Measurements from ENCODE around the gene ETFBKMT.
"Not testable (repeated sequence)": the region's sequence is repeated elsewhere in the genome, so short reads cannot be mapped to it uniquely, and the experiment has no call there.

The ETFBKMT gene

DNA sequence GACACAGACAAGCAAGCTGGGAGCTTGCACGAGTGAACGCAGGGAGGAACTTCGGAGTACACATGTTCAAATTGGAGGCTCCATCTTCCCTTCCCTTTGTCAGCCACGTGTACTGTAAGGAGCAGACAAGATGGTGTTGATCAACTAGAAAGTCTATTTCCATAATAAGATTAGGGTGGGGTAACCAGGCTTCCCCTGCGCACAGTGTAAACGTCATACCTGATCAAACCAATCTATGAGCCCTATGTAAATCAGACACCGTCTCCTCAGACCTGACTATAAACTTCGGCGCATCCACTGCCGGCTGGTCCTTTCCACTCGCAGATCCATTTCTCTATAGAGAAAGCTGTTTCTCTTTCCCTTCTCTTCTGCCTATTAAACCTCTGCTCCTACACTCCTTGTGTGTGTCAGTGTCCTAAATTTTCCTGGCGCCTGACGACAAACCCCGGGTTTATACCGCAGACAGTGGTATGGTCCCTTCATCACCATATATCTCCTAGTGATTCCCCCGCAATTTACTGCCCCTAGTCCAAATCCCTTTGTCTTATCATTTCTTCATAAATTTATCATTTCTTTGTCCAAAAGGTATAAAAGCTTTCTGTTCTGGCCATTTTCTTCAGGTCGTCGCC, 7.5 kb upstream of the ETFBKMT start:
- H3K27ac ChIP-seq = no peak overlapping the region
- no peak for DNase-seq (ENCODE audit: low read depth, low spot score)

DNA sequence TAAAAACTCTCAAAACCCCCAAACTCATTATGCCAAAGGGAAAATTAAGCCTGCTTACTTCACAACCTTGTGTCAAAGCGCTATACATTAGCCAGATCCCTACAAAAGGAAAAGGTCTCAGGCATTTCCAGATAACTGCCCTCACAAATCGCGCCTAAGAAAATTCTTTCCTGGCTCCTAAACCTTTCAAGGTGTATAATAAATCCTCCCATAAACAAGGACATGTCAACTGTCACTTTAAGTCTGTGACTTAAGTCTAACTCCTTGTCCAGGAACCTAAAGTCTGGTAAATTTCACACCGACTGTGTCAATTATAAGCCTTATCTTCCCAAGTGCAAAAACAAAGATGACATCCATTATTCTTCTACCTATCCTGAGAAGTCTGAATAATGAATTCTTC, 4.3 kb upstream of the ETFBKMT start:
- DNase-seq (ENCODE audit: low read depth, low spot score) = no peak
- H3K27ac ChIP-seq = peak overlapping the region; percentile 46

DNA sequence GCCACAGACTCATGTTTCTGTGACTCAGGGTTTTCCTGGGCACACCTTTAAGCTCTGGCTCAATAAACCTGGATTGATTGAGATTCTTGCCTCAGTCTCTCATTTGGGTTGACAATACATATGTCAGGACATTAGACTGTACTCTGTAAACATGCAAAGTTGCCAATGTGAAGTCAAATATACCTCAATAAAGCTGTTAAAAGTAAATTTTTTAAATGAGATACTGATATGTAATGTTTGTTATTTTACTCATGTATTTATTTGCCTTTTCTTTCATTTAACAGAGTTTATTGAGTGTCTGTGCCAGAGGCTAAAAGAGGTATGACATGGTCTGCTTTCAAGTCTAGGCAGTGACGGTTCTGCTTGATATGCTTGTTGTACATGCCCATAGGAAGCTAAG, 3.7 kb upstream of the ETFBKMT start:
- no peak for DNase-seq (ENCODE audit: low read depth, low spot score)
- peak overlapping the region; percentile 46 for H3K27ac ChIP-seq

DNA sequence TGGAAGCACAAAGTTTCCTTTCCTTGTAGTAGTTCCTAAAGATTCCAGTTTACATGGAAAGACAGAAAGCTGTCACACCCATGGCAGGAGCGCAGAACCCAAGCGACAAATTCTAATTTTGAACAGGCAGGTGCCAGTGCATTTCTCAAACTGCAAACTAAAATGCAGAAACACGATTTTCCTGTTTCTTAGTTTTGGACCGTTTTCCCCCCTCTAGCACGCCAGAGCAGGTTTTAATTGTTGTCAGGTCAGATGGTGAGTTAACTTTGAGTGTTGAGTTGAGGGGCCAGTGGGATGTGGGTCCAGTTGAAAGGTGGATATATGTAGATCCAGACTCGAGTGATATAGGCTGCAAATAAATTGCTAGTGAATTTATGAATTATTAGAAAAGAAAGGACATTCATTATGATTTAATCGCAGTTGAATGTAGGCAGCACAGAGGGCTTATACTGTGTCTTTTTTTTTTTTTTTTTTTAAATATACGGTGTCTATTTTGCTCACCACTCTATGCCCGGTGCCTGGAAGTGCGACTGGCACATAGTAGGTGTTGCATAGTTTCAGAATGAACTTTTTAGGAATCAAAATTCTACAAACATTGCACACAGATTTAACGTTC, 909 bp upstream of the ETFBKMT start:
- peak overlapping the region; percentile 93 for H3K27ac ChIP-seq
- no peak for DNase-seq (ENCODE audit: low read depth, low spot score)

DNA sequence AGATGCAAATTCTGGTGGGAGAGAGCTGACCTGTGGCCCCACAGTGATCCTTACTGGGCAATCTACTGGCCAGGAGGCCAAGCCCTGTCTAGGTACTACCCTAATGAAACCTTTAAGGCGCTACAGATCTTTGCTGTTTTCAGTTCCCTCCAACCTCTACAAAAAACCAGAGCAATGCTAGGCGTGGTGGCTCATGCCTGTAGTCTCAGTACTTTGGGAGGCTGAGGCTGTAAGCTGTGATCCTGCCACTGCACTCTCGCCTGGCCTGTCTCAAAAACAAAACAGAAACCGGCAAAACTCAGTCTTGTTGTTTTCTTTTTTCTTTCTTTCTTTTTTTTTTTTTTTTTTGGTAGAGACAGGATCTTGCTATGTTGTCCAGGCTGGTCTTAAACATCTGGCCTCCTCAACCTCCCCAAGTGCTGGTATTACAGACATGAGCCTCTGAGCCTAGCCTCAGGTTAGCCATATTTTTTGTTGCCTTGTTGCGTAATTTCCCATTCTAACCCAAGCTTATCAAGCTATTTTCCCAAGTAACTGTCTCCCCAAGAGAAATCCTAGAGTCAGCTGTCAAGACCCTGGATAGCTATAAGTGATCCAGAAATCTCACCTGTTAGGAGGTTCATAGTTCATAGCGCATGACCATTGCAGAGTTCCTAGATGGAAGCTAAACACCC, 2.8 kb downstream of the ETFBKMT start:
- DNase-seq (ENCODE audit: low read depth, low spot score) = no peak
- no peak overlapping the region for H3K27ac ChIP-seq

DNA sequence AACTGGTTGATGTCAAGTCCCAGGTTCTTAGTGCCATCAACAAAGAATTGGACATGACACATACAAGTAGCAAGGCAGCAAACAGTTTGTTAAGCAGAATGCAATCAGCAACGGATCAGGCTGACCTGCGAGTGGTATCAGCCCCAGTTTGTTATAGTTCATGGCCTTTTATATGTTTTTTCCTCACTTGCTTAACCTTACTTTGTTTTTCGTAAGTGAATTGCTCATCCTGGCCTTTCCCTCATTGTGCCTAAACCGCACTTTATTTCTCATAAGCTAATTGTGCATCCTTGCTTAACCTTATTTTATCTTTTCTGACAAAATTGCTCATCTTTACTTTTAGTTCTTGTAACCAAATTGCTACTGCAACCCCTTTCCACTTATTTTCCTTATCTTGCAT, 4.1 kb downstream of the ETFBKMT start:
- H3K27ac ChIP-seq = no peak overlapping the region
- DNase-seq (ENCODE audit: low read depth, low spot score) = no peak

DNA sequence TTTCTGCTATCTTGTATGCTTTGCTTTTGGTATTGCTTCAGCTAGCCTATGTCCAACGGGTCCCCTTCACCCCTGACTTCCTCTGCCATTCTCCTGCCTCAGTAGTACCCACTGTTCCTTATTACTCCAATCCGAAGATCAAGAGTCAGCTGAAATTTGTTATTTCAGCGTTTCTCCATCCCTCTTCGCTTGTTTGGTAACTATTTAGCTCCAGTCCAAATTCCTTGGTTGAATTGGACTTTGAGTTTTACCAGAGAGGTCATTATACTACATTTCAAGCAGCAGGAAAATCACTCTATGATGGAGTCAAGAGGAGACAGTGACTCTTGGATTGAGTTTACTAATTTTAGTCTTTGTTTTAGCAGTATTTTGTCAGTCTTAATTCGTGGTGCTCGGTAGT, 4.5 kb downstream of the ETFBKMT start:
- H3K27ac ChIP-seq = no peak overlapping the region
- no peak for DNase-seq (ENCODE audit: low read depth, low spot score)

DNA sequence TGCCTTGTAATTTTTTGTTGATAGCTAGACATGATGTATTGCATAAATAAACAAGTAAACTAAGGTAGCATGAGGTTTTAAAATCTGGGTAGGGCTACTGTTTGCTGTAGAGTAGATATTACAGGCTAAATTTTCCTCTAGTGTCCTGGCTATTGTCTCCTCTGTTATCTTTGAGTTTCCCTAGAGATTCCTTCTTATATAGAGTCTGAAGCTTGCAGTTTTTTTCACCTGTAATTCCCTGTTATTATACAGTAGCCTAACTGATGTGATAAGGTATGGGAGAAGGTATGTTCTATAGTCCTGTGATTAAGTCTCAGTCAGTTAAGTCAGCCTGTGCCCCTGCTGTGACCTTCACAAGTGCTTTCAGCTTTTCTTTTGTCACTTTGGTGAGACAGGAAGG, 9.5 kb downstream of the ETFBKMT start:
- DNase-seq (ENCODE audit: low read depth, low spot score) = no peak
- H3K27ac ChIP-seq = no peak overlapping the region

DNA sequence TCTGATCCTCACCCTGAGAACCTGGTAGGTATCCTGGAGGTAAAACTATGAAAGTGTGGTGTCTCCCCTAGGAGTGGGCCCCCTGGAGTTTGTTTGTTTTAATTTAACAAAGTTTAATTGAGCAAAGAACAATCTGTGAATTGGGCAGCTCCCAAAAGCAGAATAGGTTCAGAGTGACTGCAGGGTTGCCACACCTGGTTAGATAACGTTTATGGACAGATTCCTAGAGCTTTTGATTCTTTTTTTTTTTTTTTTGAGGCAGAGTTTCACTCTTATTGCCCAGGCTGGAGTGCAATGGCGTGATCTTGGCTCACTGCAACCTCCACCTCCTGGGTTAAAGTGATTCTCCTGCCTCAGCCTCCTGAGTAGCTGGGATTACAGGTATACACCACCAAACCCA, 10.1 kb downstream of the ETFBKMT start:
- H3K27ac ChIP-seq; DNase-seq (ENCODE audit: low read depth, low spot score): not testable (repeated sequence)

DNA sequence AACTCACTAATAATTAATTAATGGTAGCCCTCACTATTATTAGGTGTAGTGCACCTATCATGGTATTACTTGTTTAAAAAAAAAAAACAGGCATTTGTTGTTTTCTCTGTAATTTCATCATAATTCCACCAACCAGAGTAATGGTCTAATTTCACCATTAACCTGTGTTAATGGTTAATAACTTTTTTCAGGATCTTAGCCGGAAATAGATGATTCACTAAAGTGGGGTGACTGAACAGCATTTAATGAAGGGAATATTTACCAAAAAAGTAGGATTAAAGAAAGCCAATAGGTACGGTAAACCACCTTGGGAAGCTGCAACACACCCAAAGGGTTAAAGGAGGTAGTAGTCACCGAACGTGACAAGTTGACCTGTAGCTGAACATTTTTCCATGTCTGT, 13.0 kb downstream of the ETFBKMT start:
- DNase-seq (ENCODE audit: low read depth, low spot score) = no peak
- H3K27ac ChIP-seq = no peak overlapping the region

DNA sequence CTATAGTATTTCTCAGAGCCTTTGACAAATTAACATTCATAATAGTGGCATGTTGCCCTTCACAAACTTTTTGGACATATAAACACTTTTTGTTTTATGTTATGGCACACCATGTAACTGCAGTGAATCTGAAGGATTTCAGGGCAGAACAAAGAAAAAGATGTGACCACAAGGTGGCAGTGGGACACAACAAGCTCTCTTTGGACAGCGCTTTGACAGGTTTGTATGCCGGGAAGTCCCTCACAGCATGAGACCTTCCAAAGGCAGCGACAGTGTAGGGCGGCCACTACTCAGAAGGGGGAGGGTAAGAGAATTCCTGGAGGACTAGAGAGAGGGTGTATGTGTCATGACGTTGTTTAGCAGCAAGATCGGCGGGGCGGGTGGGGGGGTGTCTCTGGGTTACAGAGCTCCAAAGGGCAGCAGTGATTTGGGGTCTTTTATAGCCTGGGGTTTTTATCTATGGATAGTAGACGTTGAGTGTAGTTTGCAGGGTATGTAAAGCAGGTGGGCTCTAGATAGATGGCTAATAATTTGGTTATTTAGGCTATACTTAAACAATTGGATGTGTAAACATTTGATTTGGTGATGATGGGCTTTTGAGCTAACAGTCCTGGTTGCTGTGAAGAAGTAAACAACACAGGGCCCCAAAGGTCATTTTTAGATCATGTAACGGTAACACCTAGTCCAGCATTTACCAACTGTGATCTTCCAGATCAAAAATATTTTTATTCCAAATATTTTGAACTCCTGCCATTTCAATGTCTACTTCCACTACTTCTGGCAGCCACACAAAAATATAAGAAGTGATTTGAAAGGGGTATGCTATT, 22.9 kb downstream of the ETFBKMT start:
- no peak overlapping the region for H3K27ac ChIP-seq

DNA sequence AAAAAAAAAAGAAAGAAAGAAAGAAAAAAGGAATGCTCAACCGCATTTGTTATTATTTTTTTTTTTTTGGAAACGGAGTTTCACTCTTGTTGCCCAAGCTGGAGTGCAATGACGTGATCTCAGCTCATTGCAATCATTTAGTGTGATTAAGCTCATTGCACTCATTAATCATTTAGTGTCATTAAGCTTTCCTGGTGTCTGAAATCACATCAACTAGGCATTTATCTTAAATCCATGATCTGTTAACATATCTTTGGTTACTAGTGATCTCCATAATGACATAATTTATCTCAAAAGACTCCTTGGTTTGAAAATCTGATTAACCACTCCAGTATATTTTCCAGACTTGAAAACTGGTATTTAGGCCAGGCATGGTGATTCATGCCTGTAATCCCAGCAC, 26.3 kb downstream of the ETFBKMT start:
- H3K27ac ChIP-seq = no peak overlapping the region
- no peak for DNase-seq (ENCODE audit: low read depth, low spot score)

More for the DNA sequence above, 22.9 kb downstream of the ETFBKMT start:
- DNase-seq (ENCODE audit: low read depth, low spot score) = peak; percentile 43

DNA sequence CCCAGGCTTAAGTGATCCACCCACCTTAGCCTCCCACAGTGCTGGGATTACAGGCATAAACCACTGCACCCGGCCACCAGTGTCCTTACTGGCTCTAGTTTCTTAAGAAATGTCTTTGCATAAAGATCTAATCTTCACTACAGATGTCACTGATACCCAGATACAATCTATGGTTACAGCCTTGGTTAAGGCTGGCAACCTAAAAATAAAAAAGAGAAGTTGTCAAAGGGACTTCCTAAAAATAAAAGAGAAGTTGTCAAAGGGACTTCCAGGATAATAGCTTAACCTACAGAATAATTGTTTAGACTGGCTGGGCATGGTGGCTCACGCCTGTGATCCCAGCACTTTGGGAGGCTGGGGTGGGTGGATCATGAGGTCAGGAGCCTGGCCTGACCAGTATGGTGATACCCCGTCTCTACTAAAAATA, 27.6 kb downstream of the ETFBKMT start:
- H3K27ac ChIP-seq = no peak overlapping the region
- no peak for DNase-seq (ENCODE audit: low read depth, low spot score)

DNA sequence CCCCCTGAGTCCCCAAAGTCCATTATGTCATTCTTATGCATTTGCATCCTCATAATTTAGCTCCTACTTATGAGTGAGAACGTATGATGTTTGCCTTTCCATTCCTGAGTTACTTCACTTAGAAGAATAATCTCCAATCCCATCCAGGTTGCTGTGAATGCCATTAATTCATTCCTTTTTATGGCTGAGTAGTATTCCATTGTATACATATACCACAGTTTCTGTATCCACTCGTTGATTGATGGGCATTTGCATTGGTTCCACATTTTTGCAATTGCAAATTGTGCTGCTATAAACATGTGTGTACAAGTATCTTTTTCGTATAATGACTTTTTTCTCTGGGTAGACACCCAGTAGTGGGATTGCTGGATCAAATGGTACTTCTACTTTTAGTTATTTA, 30.4 kb downstream of the ETFBKMT start:
- DNase-seq (ENCODE audit: low read depth, low spot score); H3K27ac ChIP-seq: not testable (repeated sequence)

DNA sequence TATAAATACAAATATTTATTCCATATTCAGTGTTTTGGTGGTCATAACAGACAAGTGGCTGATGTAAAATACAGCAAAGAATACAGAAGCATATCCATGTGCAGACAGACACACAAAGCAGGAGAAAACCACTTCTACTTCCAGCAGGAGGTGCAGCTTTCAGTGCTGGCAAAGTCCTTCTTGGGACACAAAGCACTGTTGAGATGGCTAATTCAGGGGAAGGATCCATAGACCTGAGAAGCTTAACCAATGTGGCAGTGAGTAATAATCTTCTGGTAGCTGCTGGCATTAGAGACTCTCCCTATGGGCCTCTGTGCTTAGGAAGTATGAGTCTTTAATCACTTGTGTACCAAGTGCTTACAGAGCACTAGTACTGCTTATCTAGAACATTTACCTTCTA, 42.6 kb downstream of the ETFBKMT start:
- no peak overlapping the region for H3K27ac ChIP-seq
- peak; percentile 12 for DNase-seq (ENCODE audit: low read depth, low spot score)

DNA sequence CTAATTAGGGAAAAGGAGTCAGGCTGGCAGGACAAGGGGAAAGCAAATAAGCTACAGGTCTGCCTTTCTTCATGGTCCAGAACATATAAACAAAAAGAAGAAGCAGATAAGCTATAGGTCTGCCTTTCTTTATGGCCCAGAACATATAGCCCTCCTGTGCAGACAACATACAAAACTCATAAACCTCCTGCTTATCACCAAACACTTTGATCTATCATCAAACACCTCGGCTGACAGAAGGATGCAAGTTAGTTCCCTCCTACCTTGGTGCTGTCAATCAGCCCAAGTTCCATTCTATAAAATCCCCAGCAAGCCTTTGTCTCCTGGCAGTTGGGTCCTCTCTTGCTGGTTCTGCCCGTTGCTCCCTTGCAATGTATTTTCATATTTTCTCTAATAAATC, 46.1 kb downstream of the ETFBKMT start:
- no peak for DNase-seq (ENCODE audit: low read depth, low spot score)
- H3K27ac ChIP-seq = no peak overlapping the region

DNA sequence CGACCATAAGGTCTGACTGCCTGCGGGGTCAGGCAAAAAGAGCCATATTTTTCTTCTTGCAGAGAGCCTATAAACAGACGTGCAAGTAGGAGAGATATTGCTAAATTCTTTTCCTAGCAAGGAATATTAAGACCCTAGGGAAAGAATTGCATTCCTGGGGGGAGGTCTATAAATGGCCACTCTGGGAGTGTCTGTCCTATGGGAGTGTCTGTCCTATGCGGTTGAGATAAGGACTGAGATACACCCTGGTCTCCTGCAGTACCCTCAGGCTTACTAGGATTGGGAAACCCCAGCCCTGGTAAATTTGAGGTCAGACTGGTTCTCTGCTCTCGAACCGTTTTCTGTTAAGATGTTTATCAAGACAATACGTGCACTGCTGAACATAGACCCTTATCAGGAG, 48.6 kb downstream of the ETFBKMT start:
- not testable (repeated sequence) for DNase-seq (ENCODE audit: low read depth, low spot score); H3K27ac ChIP-seq

DNA sequence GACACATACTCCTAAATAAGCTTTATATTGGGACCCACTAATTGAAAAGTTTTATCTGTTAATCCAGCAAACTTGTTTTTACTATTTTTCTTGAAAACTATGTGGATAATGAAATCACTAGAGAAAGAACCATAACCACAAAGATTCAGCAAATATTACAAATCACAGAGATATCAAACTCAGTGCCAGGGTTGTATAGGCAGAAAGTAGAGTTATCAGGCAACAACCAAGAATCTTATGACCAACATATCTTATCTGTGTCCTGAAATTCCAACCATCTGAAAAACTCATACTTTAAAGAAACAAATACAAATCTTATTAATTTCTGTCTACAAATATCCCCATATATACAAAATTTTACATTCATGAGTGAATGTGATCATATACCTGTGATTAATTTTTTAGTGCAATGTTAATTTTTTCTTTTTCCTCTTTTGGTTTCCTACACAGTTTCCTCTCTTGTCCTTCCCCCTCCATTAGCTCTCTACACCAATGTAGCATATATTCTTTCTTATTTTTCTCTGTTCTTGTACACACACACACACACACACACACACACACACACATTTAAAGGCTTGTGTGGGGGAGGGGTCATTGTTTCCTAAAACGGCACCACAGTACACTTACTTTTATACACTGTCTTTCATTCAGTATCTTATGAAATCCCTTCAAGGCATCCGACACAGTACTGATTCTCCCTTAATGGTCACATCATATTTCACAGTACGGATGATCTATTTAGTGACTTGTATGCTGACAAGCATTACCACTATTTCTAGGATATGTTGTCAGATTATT, 50.7 kb downstream of the ETFBKMT start:
- no peak for DNase-seq (ENCODE audit: low read depth, low spot score)
- no peak overlapping the region for H3K27ac ChIP-seq

DNA sequence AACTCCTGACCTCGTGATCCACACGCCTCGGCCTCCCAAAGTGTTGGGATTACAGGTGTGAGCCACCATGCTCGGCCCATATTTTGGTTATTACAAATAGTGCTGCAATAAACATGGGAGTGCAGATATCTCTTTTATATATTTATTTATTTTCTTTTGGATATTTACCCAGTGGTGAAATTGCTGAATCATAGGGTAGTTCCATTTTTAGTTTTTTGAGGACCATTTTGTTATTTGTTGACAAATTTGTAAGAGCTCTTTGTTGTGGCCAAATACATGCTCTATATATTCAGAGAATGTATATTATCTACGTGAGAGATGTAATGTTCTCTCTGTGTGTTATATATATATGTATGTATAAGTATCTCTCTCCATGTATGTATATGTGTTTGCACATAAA, 53.4 kb downstream of the ETFBKMT start:
- no peak for DNase-seq (ENCODE audit: low read depth, low spot score)
- H3K27ac ChIP-seq = no peak overlapping the region

Measured in epithelial cell of prostate (primary cell).